Measurements from ENCODE around the gene RBBP8NL. TPM values are rescaled to one million over a fixed set of nuclear protein-coding genes. Genes with fewer than 3 reads are reported as not detected.
A peak's percentile ranks its signal among the peaks of the same experiment; 100 is the strongest.

Gene RBBP8NL
- total RNA-seq, 1 experiment from 2014 or later: 0.03 TPM

DNA sequence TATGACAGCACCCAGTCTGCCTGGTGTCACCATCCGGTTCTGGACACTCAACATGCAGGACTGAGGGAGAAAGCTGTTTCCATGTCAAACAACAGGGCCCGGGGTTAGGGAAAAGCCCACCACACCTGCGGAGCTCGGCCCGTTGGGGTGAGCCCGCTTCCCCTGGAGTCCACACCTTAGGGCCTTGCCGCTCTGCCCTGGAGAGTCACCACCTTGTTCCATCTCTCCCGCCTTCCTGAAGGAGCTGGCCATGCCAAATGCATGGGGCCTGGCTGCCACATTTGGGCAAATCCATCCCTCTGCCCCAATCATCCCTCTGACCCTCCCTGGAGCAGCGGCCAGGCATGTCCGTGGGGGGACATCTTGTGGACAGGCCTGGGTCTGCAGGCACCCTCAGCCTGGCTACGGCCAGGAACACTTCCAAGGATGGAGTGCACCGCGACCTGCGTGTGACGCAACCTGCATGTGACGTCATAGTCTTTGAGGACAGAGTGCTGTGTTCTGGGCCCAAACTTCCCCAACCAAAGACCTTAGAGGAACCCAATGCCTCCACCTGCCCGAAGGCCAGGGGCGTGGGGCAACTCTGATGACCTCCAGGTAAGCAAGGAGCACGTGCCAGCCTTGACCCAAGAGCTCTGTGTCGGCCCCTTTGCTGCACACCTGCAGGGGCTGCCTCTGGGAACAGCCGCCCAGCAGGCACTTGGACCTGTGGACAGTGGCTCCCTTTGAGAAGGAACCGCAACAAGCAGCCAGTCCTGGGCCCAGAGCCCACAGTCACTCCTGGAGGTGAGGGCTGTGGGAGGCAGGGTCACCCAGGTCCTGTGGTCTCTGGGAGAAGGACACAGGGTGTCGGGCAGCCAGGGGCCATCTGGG, 22.0 kb downstream of the RBBP8NL start:
- peak; percentile 56 for DNase-seq (ENCODE audit: low read depth, low spot score)
- in situ Hi-C loops (cut with HindIII; ENCODE audit: low pct_unique_long_range_greater_than_20kb, low sequenced_read_pairs): no loop called here

DNA sequence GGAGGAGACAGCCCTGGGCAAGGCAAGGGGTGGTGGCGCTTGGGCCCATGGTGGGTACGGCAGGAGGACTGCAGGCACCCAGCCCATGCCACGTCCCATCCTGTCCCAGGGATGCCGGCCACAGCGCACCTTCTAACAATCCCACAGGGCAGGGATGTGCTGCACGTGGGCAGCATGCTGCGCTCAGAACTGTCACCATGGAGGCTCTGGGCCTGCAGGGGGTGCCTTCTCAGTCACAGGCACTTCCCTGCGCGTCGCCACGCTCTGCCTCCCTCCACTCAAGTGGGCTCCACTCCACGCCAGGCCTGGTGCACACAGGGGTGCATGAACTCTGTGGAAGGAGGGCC, 22.6 kb downstream of the RBBP8NL start:
- DNase-seq (ENCODE audit: low read depth, low spot score): no peak
- in situ Hi-C loops (cut with HindIII; ENCODE audit: low pct_unique_long_range_greater_than_20kb, low sequenced_read_pairs): no loop called here

- in situ Hi-C loops (cut with HindIII; ENCODE audit: low pct_unique_long_range_greater_than_20kb, low sequenced_read_pairs): no loop called here
- DNase-seq (ENCODE audit: low read depth, low spot score): no peak
Measured at GRCh38 chr20:62404112-62404665, 23.1 kb downstream of the RBBP8NL start.

DNA sequence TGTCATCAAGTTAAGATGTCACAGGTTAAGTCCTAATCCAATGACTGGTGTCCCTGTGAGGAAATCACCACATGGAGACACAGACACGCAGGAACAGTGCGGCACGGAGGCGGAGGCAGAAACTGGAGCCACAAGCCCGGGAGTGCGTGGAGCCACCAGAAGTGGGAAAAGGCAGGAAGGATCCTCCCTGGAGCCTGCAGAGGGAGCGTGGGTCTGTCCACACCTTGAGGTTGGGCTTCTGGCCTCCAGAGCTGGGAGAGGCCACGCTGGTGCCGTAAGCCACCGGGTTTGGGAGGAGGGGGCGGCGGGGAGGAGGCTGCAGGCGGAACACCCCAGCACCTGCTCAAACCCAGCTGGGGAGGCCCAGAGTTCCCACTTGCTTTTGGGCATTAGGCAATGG, 24.0 kb downstream of the RBBP8NL start:
- in situ Hi-C loops (cut with HindIII; ENCODE audit: low pct_unique_long_range_greater_than_20kb, low sequenced_read_pairs): no loop called here
- no peak for DNase-seq (ENCODE audit: low read depth, low spot score)

DNA sequence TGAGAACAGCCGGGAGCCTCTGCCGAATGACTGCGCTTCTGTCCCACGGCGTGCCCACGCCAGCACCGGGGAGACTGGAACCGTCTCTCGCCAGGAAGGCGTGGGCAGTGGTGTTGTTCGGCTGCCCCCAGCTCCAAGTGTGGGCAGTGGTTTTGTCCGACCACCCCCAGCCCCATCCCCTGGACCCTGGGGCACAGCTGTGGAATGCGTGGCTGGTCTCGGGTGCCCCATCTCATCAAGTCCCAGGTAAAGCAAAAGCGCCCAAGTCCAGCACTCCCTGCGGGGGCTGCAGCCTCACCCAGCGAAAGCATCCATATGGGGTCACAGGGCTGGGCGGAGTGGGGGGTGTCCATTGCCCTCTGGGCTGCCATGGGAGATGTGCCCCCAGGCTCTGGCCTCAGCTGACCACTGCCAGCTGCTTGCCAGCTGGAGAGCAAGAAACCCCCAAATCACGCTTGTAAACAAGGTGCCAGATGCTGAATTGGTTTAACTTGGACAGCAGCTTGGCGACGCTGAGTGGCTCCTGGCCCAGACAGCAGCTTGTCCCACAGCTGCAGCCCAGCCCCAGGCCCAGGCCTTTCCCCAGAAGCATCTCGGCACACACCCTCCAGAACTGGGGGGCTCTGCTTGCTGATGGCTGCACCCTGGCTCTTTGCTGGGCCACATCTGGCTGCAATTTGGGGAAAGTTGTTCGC, 24.7 kb downstream of the RBBP8NL start:
- in situ Hi-C loops (cut with HindIII; ENCODE audit: low pct_unique_long_range_greater_than_20kb, low sequenced_read_pairs): no loop called here
- no peak for DNase-seq (ENCODE audit: low read depth, low spot score)

GRCh38 chr20:62401331-62401779, 26.0 kb downstream of the RBBP8NL start:
- in situ Hi-C loops (cut with HindIII; ENCODE audit: low pct_unique_long_range_greater_than_20kb, low sequenced_read_pairs): no loop called here
- peak; percentile 64 for DNase-seq (ENCODE audit: low read depth, low spot score)

GRCh38 chr20:62400541-62400940, 26.8 kb downstream of the RBBP8NL start:
- in situ Hi-C loops (cut with HindIII; ENCODE audit: low pct_unique_long_range_greater_than_20kb, low sequenced_read_pairs): no loop called here
- DNase-seq (ENCODE audit: low read depth, low spot score): no peak

DNA sequence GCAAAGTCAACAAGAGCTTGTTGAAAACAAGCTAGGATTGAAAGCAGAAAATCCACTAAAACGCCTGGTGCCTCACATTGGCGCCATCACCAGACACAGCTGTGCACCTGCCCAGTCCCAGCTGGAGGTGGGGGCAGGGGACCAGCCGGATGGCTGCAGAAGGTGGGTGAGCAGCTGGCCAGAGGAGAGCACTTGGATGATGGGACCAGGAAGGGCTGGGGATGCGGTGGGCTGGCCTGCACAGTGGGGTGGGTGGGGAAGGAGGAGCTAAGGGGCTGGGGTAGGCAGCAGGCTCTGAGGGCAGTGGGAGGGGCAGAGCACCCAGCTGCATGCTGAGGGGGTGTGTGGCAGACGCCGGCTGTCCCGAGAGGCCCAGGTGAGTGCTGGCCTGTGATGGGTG, 27.3 kb downstream of the RBBP8NL start:
- no peak for DNase-seq (ENCODE audit: low read depth, low spot score)
- in situ Hi-C loops (cut with HindIII; ENCODE audit: low pct_unique_long_range_greater_than_20kb, low sequenced_read_pairs): no loop called here

- no peak for DNase-seq (ENCODE audit: low read depth, low spot score)
- in situ Hi-C loops (cut with HindIII; ENCODE audit: low pct_unique_long_range_greater_than_20kb, low sequenced_read_pairs): no loop called here
Measured at GRCh38 chr20:62398120-62398821, 29.1 kb downstream of the RBBP8NL start.

GRCh38 chr20:62396367-62397239, 30.7 kb downstream of the RBBP8NL start:
- in situ Hi-C loops (cut with HindIII; ENCODE audit: low pct_unique_long_range_greater_than_20kb, low sequenced_read_pairs): no loop called here
- DNase-seq (ENCODE audit: low read depth, low spot score): no peak

- in situ Hi-C loops (cut with HindIII; ENCODE audit: low pct_unique_long_range_greater_than_20kb, low sequenced_read_pairs): no loop called here
Measured at GRCh38 chr20:62395311-62396242, 31.8 kb downstream of the RBBP8NL start.

GRCh38 chr20:62394248-62395245, 32.8 kb downstream of the RBBP8NL start:
- in situ Hi-C loops (cut with HindIII; ENCODE audit: low pct_unique_long_range_greater_than_20kb, low sequenced_read_pairs): no loop called here
- no peak for DNase-seq (ENCODE audit: low read depth, low spot score)

More at GRCh38 chr20:62395311-62396242, 31.8 kb downstream of the RBBP8NL start:
- DNase-seq (ENCODE audit: low read depth, low spot score): peak; percentile 44

DNA sequence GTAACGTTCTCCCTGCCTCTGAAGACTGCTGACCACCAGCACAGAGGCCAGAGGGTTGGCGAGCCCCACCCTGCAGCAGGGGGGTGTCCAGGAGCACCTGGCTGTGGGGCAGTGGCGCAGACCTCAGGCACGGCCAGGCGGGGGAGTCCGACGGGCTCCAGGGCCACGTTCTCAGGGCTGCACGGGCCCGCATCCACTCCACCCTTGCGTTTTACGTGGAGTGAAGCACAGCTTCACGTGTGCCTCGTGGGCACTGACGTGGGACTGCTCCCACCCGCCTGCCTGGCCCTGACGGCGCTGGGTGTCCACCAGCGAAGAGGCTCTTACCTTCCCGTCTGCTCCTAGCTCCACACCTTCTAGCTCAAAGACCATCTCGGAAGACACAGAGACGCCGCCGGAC, 33.5 kb downstream of the RBBP8NL start:
- no peak for DNase-seq (ENCODE audit: low read depth, low spot score)
- in situ Hi-C loops (cut with HindIII; ENCODE audit: low pct_unique_long_range_greater_than_20kb, low sequenced_read_pairs): no loop called here

DNA sequence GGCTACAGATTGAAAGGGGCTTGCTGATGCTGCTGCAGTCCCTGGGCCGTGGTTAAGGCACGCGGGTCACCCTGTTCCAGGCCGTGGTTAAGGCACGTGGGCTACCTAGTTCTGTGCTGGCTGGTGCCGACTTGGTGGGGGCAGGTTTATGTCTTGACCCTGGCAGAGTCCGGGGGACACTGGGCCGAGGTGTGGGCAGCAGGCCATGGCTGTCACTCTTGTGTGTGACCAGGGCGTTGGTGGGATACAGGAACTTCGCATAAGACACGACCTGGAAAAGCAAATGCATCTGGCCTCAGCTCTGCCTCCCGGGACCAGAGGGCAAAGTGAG, 34.0 kb downstream of the RBBP8NL start:
- DNase-seq (ENCODE audit: low read depth, low spot score): no peak
- in situ Hi-C loops (cut with HindIII; ENCODE audit: low pct_unique_long_range_greater_than_20kb, low sequenced_read_pairs): no loop called here

DNA sequence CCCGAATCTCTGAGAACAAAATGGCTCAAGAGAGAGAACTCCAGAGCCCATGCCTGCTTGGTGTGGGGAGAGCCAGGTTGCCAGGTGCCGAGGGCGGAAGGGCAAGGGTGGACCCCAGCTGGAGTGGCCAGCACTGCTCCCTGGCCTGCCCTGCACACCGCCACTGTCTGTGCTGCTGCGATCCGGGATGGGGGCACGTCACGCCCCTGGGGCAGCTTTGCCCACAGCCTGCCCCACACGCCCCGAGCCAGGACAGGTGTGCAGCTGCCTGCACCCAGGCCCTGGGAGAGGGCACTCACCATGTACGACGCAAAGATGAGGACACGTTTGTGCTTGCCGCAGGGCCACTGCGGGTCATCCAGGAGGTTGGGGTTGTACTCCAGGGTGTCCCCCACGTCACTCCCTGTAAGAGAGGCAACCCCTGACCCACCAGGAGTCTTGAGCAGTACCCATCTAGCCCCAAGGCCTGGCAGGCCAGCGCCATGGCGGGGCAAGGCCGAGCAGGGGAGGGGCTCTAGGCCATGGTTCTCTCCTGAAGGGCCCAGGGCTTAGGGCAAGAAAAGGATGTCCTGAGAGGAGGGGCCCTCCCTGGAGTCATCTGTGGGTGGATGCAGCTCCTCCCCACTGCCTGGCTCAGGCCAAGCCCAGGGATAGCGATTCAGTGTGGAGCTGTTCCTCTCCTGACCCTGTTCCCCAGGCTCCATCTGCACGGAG, 34.6 kb downstream of the RBBP8NL start:
- in situ Hi-C loops (cut with HindIII; ENCODE audit: low pct_unique_long_range_greater_than_20kb, low sequenced_read_pairs): no loop called here

More for the DNA sequence above, 34.6 kb downstream of the RBBP8NL start:
- no peak for DNase-seq (ENCODE audit: low read depth, low spot score)

Data from SK-MEL-5 (cell line).